ENCODE measurements around the gene OAT.
A peak's percentile ranks its signal among the peaks of the same experiment; 100 is the strongest.

Gene OAT

GRCh38 chr10:124418726-124419501, at the start of gene OAT:
TSS of gene OAT (minus strand) at chr10:124418923. CDS start at chr10:124412171, 6,752 bp downstream.
- DNase-seq (ENCODE audit: insufficient read length, low spot score) (peak; percentile 92), FAIRE-seq (peak; percentile 80)

GRCh38 chr10:124467165-124467564, 48.4 kb upstream of the OAT start:
- DNase-seq (ENCODE audit: insufficient read length, low spot score) (no peak), FAIRE-seq (no peak)

- FAIRE-seq: no peak
Observed at GRCh38 chr10:124465777-124466488, 47.2 kb upstream of the OAT start.

GRCh38 chr10:124465003-124465776, 46.5 kb upstream of the OAT start:
- DNase-seq (ENCODE audit: insufficient read length, low spot score): peak; percentile 32
- peak; percentile 83 for FAIRE-seq

More at GRCh38 chr10:124465777-124466488, 47.2 kb upstream of the OAT start:
- no peak for DNase-seq (ENCODE audit: insufficient read length, low spot score)

- no peak for DNase-seq (ENCODE audit: insufficient read length, low spot score)
- no peak for FAIRE-seq
Observed at GRCh38 chr10:124464028-124464965, 45.6 kb upstream of the OAT start.

GRCh38 chr10:124462348-124462695, 43.6 kb upstream of the OAT start:
- DNase-seq (ENCODE audit: insufficient read length, low spot score): no peak
- no peak for FAIRE-seq

GRCh38 chr10:124461642-124462347, 43.1 kb upstream of the OAT start, which contains the start of gene LHPP:
TSS of gene LHPP (plus strand) at chr10:124461823. CDS start at chr10:124461863, 40 bp downstream.
- DNase-seq (ENCODE audit: insufficient read length, low spot score) (peak; percentile 95), FAIRE-seq (peak; percentile 62)

GRCh38 chr10:124460144-124460543, 41.4 kb upstream of the OAT start:
- no peak for DNase-seq (ENCODE audit: insufficient read length, low spot score)
- FAIRE-seq: no peak

GRCh38 chr10:124459395-124459794, 40.7 kb upstream of the OAT start:
- FAIRE-seq: no peak
- DNase-seq (ENCODE audit: insufficient read length, low spot score): no peak

- DNase-seq (ENCODE audit: insufficient read length, low spot score) (no peak), FAIRE-seq (no peak)
Observed at GRCh38 chr10:124458889-124459288, 40.2 kb upstream of the OAT start.

- FAIRE-seq (no peak), DNase-seq (ENCODE audit: insufficient read length, low spot score) (no peak)
Observed at GRCh38 chr10:124458473-124458872, 39.8 kb upstream of the OAT start.

- no peak for FAIRE-seq
Observed at GRCh38 chr10:124455441-124455840, 36.7 kb upstream of the OAT start.

GRCh38 chr10:124453960-124454610, 35.4 kb upstream of the OAT start:
- DNase-seq (ENCODE audit: insufficient read length, low spot score): no peak
- no peak for FAIRE-seq

More at GRCh38 chr10:124455441-124455840, 36.7 kb upstream of the OAT start:
- no peak for DNase-seq (ENCODE audit: insufficient read length, low spot score)

GRCh38 chr10:124451276-124451675, 32.6 kb upstream of the OAT start:
- DNase-seq (ENCODE audit: insufficient read length, low spot score) (no peak), FAIRE-seq (no peak)

- no peak for FAIRE-seq
- DNase-seq (ENCODE audit: insufficient read length, low spot score): no peak
Observed at GRCh38 chr10:124450783-124451057, 32.0 kb upstream of the OAT start.

- no peak for DNase-seq (ENCODE audit: insufficient read length, low spot score)
Observed at GRCh38 chr10:124450012-124450782, 31.5 kb upstream of the OAT start, which contains the start of gene NKX1-2. TSS of gene NKX1-2 (minus strand) at chr10:124450035. CDS start at chr10:124449943, 92 bp downstream.

GRCh38 chr10:124449170-124450011, 30.7 kb upstream of the OAT start:
- FAIRE-seq (no peak), DNase-seq (ENCODE audit: insufficient read length, low spot score) (no peak)

More at GRCh38 chr10:124450012-124450782, 31.5 kb upstream of the OAT start, which contains the start of gene NKX1-2:
- FAIRE-seq: no peak

Data from GM19239 (cell line).